H1 (cell line): Measurements from ENCODE around the gene LRFN3. TPM values are rescaled to one million over a fixed set of nuclear protein-coding genes. Genes with fewer than 3 reads are reported as not detected.

Experiments used
- CTCF ChIA-PET: fragments of 300-600 bp; sonication (Branson Sonifier 250); formaldehyde crosslinking; loops from one replicate; lab custom pipeline; 2021; ENCODE audit not compliant: partially characterized antibody; lab: Charles Lee
- POLR2A ChIA-PET: fragments of 300-600 bp; sonication (Branson Sonifier 250); formaldehyde crosslinking; loops from one replicate; lab custom pipeline; 2021; ENCODE audit warnings: inconsistent platforms; ENCODE audit not compliant: partially characterized antibody; lab: Charles Lee
- DNase-seq, 2 experiments: peaks; one replicate each; pipeline versions ENCODE4 v3.0.0 to v3.0.0-alpha.2; 2010 to 2022; ENCODE audit warnings: low spot score in 2 of 2, low read depth in 1 of 2, mixed read lengths in 1 of 2
- FAIRE-seq: peaks from 2 replicates; lab custom pipeline; 2011; peaks lifted over from hg19 to GRCh38; lab: Jason Lieb, UNC
- H2AFZ ChIP-seq: 2 replicates; pipeline ENCODE4 v1.8.1; 2012; ENCODE audit warnings: low read length, inconsistent platforms
- H2AK5ac ChIP-seq: 2 replicates; pipeline ENCODE4 v1.6.1; 2013; ENCODE audit warnings: low read depth, low read length
- H2BK120ac ChIP-seq: replicated peaks from 2 replicates; pipeline ENCODE3; 2013; ENCODE audit warnings: low read depth, low read length, inconsistent platforms
- H2BK12ac ChIP-seq: 2 replicates; pipeline ENCODE4 v1.6.1; 2013; ENCODE audit warnings: low read depth, low read length
- H2BK15ac ChIP-seq: 2 replicates; pipeline ENCODE4 v1.6.1; 2013; ENCODE audit warnings: low read length
- H2BK20ac ChIP-seq: 2 replicates; pipeline ENCODE4 v1.6.1; 2013; ENCODE audit warnings: low read length
- H2BK5ac ChIP-seq: 2 replicates; pipeline ENCODE4 v1.6.1; 2013; ENCODE audit warnings: low read depth, low read length
- H3K14ac ChIP-seq: 2 replicates; pipeline ENCODE4 v1.6.1; 2013; ENCODE audit warnings: inconsistent platforms; ENCODE audit not compliant: insufficient read length
- H3K18ac ChIP-seq: 2 replicates; pipeline ENCODE4 v1.6.1; 2013; ENCODE audit warnings: low read length; ENCODE audit errors: extremely low read depth
- H3K23ac ChIP-seq: 2 replicates; pipeline ENCODE4 v1.6.1; 2013; ENCODE audit warnings: inconsistent platforms; ENCODE audit not compliant: insufficient read length
- H3K23me2 ChIP-seq: 2 replicates; pipeline ENCODE4 v1.6.1; 2013; ENCODE audit warnings: low read depth, low read length
- H3K27ac ChIP-seq: 2 replicates; pipeline ENCODE4 v1.6.1; 2011; ENCODE audit warnings: low read depth, low read length, inconsistent platforms
- H3K27me3 ChIP-seq, 4 experiments: replicated peaks in 1 of 4; 1 replicate in 1 of 4; 2 replicates in 3 of 4; pipeline versions ENCODE4 v1.6.1 to v1.8.1; 2011 to 2013; ENCODE audit warnings: low read length in 3 of 4, mild to moderate bottlenecking in 3 of 4, inconsistent platforms in 2 of 4, mixed read lengths in 2 of 4, moderate library complexity in 1 of 4; ENCODE audit not compliant: control insufficient read depth in 3 of 4, insufficient read depth in 3 of 4; ENCODE audit errors: extremely low read depth in 1 of 4
- H3K36me3 ChIP-seq, 4 experiments: 2 replicates each; pipeline versions ENCODE4 v1.6.1 to v1.8.1; 2011 to 2013; ENCODE audit warnings: mild to moderate bottlenecking in 4 of 4, low read length in 3 of 4, moderate library complexity in 2 of 4, control low read depth in 1 of 4, inconsistent platforms in 1 of 4; ENCODE audit not compliant: insufficient read depth in 4 of 4, control insufficient read depth in 2 of 4
- H3K4ac ChIP-seq: replicated peaks from 2 replicates; pipeline ENCODE3; 2013; ENCODE audit warnings: low read length, low read depth, mixed read lengths, inconsistent platforms; ENCODE audit not compliant: insufficient read length
- H3K4me1 ChIP-seq, 4 experiments: replicated peaks in 1 of 4; 1 replicate in 1 of 4; 2 replicates in 3 of 4; pipeline versions ENCODE4 v1.6.1 to v1.8.1; 2011 to 2013; ENCODE audit warnings: low read length in 3 of 4, inconsistent platforms in 2 of 4, mixed read lengths in 1 of 4; ENCODE audit not compliant: insufficient read depth in 4 of 4, control insufficient read depth in 3 of 4
- H3K4me2 ChIP-seq, 2 experiments: 2 replicates each; pipeline versions ENCODE4 v1.6.1 to v1.8.1; 2011 to 2013; ENCODE audit warnings: low read depth in 2 of 2, low read length in 2 of 2, control low read depth in 1 of 2, inconsistent platforms in 1 of 2, mild to moderate bottlenecking in 1 of 2; ENCODE audit not compliant: insufficient read depth in 1 of 2
- H3K4me3 ChIP-seq, 4 experiments: fragments of 200-600, 300-600 bp in 1 of 4; sonication (generic), shearing (Covaris generic), sonication (Bioruptor Twin) in 1 of 4; 2 replicates each; pipeline versions ENCODE4 v1.5.1 to v1.8.1; 2011 to 2016; ENCODE audit warnings: low read length in 4 of 4, low read depth in 3 of 4, control low read depth in 2 of 4, inconsistent platforms in 2 of 4, mild to moderate bottlenecking in 2 of 4, mixed read lengths in 1 of 4, moderate library complexity in 1 of 4; ENCODE audit not compliant: insufficient read depth in 2 of 4; ENCODE audit errors: extremely low read depth in 1 of 4
- H3K56ac ChIP-seq: replicated peaks from 2 replicates; pipeline ENCODE3; 2013; ENCODE audit warnings: low read depth, mild to moderate bottlenecking, mixed read lengths, low read length, inconsistent platforms; ENCODE audit not compliant: insufficient read length
- H3K79me1 ChIP-seq: 2 replicates; pipeline ENCODE4 v1.6.1; 2013; ENCODE audit warnings: low read depth, low read length, control low read depth
- H3K79me2 ChIP-seq, 2 experiments: 2 replicates each; pipeline versions ENCODE4 v1.6.1 to v1.8.1; 2012 to 2013; ENCODE audit warnings: low read length in 2 of 2, mild to moderate bottlenecking in 2 of 2, inconsistent platforms in 1 of 2; ENCODE audit not compliant: insufficient read depth in 2 of 2, control insufficient read depth in 1 of 2
- H3K9ac ChIP-seq, 4 experiments: replicated peaks in 1 of 4; 1 replicate in 1 of 4; 2 replicates in 3 of 4; pipeline versions ENCODE4 v1.6.1 to v1.8.1; 2011 to 2013; ENCODE audit warnings: low read depth in 3 of 4, low read length in 3 of 4, control low read depth in 2 of 4, mild to moderate bottlenecking in 2 of 4, moderate library complexity in 2 of 4, inconsistent platforms in 1 of 4; ENCODE audit errors: extremely low read depth in 1 of 4
- H3K9me3 ChIP-seq, 2 experiments: 2 replicates each; pipeline versions ENCODE4 v1.6.1 to v1.8.1; 2012 to 2013; ENCODE audit warnings: mild to moderate bottlenecking in 2 of 2, moderate library complexity in 2 of 2, control low read depth in 1 of 2, inconsistent platforms in 1 of 2, low read depth in 1 of 2, low read length in 1 of 2, mixed read lengths in 1 of 2; ENCODE audit not compliant: insufficient read depth in 2 of 2
- H4K20me1 ChIP-seq, 2 experiments: replicated peaks in 1 of 2; 2 replicates each; pipeline versions ENCODE3 to v1.8.1; 2011 to 2013; ENCODE audit warnings: inconsistent platforms in 2 of 2, low read length in 2 of 2, mild to moderate bottlenecking in 1 of 2; ENCODE audit not compliant: insufficient read depth in 2 of 2, control insufficient read depth in 1 of 2
- H4K5ac ChIP-seq: 2 replicates; pipeline ENCODE4 v1.6.1; 2013; ENCODE audit warnings: low read length, low read depth, mixed read lengths, inconsistent platforms; ENCODE audit not compliant: insufficient read length
- H4K8ac ChIP-seq: 2 replicates; pipeline ENCODE4 v1.8.0; 2013; ENCODE audit warnings: mild to moderate bottlenecking, moderate library complexity, low read length, inconsistent platforms; ENCODE audit not compliant: insufficient read depth; ENCODE audit errors: extremely low read depth
- H4K91ac ChIP-seq: replicated peaks from 2 replicates; pipeline ENCODE3; 2013; ENCODE audit warnings: low read length, mixed read lengths, inconsistent platforms; ENCODE audit not compliant: insufficient read length
- CEBPB ChIP-seq: IDR thresholded peaks from 2 replicates; pipeline ENCODE4 v1.6.1; 2012; ENCODE audit warnings: low read depth, low read length
- HDAC6 ChIP-seq: IDR thresholded peaks from one replicate; pipeline ENCODE4 v1.7.1; 2012; ENCODE audit warnings: low read depth, mild to moderate bottlenecking, inconsistent platforms, low read length, moderate library complexity
- RAD21 ChIP-seq, 2 experiments: IDR thresholded peaks in 1 of 2; conservative IDR thresholded peaks in 1 of 2; 2 replicates each; pipeline ENCODE4 v1.6.1; 2011; ENCODE audit warnings: low read depth in 2 of 2, low read length in 2 of 2, improper control_type of control experiment in 1 of 2, inconsistent platforms in 1 of 2, mild to moderate bottlenecking in 1 of 2, moderate library complexity in 1 of 2
- SAP30 ChIP-seq: fragments of 300-600 bp; sonication (generic); IDR thresholded peaks from 2 replicates; pipeline ENCODE4 v1.7.1; 2012; ENCODE audit warnings: low read length, moderate library complexity, mild to moderate bottlenecking, inconsistent platforms; ENCODE audit not compliant: insufficient read depth, insufficient replicate concordance
- TCF12 ChIP-seq: IDR thresholded peaks from 2 replicates; pipeline ENCODE4 v1.6.1; 2011; ENCODE audit warnings: low read depth, mild to moderate bottlenecking, low read length
- WGBS, 2 experiments: shearing (Covaris generic) in 1 of 2; methylation state at CpG; one replicate each; pipeline versions ENCODE4 v1.1.6 to v1.1.7; 2013 to 2015; ENCODE audit warnings: low lambda C conversion rate in 2 of 2, mixed read lengths in 2 of 2, inconsistent platforms in 1 of 2, low coverage in 1 of 2, missing lambda C conversion rate in 1 of 2; ENCODE audit not compliant: insufficient replicate concordance in 2 of 2, insufficient coverage in 1 of 2, insufficient read length in 1 of 2; ENCODE audit errors: extremely low coverage in 1 of 2, missing lambda C conversion rate in 1 of 2; 5-methylcytosine and 5-hydroxymethylcytosine counted together
- polyA plus RNA-seq, 7 experiments: library from polyadenylated mRNA; depleted of rRNA in 3 of 7; stranded (reverse) in 5 of 7; unstranded in 2 of 7; fragments of >200 nt in 5 of 7; fragments of 200-250 nt in 2 of 7; gene quantifications; 1 replicate in 5 of 7; 2 replicates in 1 of 7; 4 replicates in 1 of 7; pipeline versions ENCODE4 v1.2.1 to v1.2.3, GENCODE V29; 2011 to 2013; ENCODE audit warnings: missing spikeins in 2 of 7, mixed read lengths in 2 of 7
- total RNA-seq: library from RNA; stranded (reverse); fragmentation: NEBNext Ultra II Directional; extraction: Animal tissue kit (Norgen Biotek cat#: 25700); gene quantifications from 2 replicates; pipeline ENCODE4 v1.2.1, GENCODE V29; 2021

The LRFN3 gene
- total and polyA plus RNA-seq, 2 of the 8 experiments (the other 6 are each of a cell fraction or from before 2014, with no cell fraction given), result 4.6 to 16.8 TPM

DNA sequence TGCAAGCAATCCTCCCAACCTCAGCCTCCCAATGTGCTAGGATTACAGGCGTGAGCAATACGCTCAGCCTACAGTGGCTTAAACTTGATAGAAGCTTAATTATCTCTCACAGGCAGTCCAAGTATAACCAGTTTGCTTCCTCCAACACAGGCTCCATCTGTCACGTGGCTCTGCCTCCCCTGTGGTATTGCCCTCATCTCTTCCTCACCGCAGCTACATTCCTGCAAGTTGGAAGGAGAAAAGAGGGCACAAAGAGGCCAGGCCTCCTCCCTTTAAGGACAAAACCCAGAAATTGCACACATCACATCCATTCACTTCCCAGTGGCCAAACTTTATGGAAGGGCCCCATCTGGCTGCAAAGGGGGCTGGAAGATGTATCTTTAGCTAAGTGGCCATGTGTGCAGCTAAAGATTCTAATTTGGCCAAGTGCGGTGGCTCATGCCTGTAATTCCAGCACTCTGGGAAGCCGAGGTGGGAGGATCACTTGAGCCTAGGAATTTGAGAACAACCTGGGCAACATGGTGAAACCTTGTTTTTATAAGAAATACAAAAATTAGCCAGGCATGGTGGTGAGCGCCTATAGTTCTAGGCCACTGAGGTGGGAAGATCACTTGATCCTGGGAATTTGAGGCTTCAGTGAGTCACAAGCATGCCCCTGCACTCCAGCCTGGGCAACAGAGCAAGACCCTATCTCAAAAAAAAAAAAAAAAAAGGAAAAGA, 55.7 kb downstream of the LRFN3 start:
- 85% methylated on average over 7 of the region's 7 CpGs; no CpG with 5 or more reads in 1 of the 2 experiments for WGBS, 2 experiments
- Histone ChIP-seq H3K79me2 (peaks cover 0 to 9% of the 10 kb centered on the region in 2 experiments; a peak in 2 of 4 replicates), H3K9ac (no peak overlapping the region), H3K4me1 (peaks cover 0 to 5% (median 1%) of the 10 kb centered on the region in 4 experiments; a peak in 4 of 7 replicates), H4K20me1 (peaks cover 0 to 6% of the 10 kb centered on the region in 2 experiments), H3K56ac (no peak overlapping the region), H4K91ac (no peak overlapping the region), H3K4ac (no peak overlapping the region), H2AK5ac (no peak overlapping the region), H3K27me3 (no peaks in the 10 kb centered on the region), H3K14ac (no peak overlapping the region), H2BK5ac (no peak overlapping the region), H3K36me3 (no peaks in the 10 kb centered on the region), H3K79me1 (peaks cover 11% of the 10 kb centered on the region), H2BK12ac (no peak overlapping the region), H2BK15ac (no peak overlapping the region), H3K23ac (no peak overlapping the region), H3K4me2 (no peak overlapping the region), H3K18ac (no peak overlapping the region), H3K27ac (no peak overlapping the region), H2BK120ac (no peak overlapping the region), H2AFZ (no peak overlapping the region), H3K4me3 (no peak overlapping the region), H4K8ac (no peak overlapping the region), H4K5ac (no peak overlapping the region), H3K23me2 (peaks cover 10% of the 10 kb centered on the region; the same call in 1 of the 2 replicates), H3K9me3 (no peaks in the 10 kb centered on the region; a peak in 1 of 4 replicates), H2BK20ac (no peak overlapping the region)
- no peak for DNase-seq
- POLR2A ChIA-PET, result interaction anchor here (1.0 to 1.3 kb wide), 2 partner anchors 15 to 28 kb away, joined by 3 read pairs; no protein-coding TSS in a partner anchor
- no peak for FAIRE-seq
- CTCF ChIA-PET, result interaction anchor here (0.5 to 1.6 kb wide), 5 partner anchors 11 to 64 kb away, joined by 3 read pairs; partner anchors contain the start of gene SYNE4
- TF ChIP-seq TCF12 (no peak), CEBPB (no peak), SAP30 (no peak), HDAC6 (no peak), RAD21 (IDR thresholded peaks at IDR 0.05 in 1 of 2, conservative IDR thresholded peaks at IDR 0.05 in 1 of 2; ENCODE audit: low read depth in 2 of 2, low read length in 2 of 2) (no peak)
